ENCODE results near the gene EGR1.

The EGR1 gene

GRCh38 chr5:138465261-138466124, at the start of gene EGR1:
Gene EGR1 (plus strand): TSS chr5:138465479. CDS start chr5:138465762, 283 bp downstream.
- DNase-seq, result peak; percentile 96

DNA sequence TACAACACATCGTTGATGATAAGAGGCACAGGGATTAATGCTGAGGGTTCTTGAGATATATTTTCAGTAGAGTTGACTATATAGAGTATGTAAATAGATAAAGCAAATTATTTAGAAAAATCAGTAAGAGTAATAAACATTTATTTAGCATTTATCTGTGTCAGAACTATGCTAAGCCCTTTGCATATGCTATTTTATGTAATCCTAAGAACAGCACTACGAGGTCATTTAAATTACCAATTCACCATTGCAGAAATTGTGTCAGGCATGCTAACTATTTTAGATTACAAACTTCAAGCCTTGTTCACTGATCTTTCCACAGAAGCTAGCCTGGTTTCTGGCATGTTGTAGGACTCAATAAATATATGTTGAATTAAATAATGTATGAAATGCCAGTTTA, 46.8 kb upstream of the EGR1 start:
- DNase-seq, result no peak

DNA sequence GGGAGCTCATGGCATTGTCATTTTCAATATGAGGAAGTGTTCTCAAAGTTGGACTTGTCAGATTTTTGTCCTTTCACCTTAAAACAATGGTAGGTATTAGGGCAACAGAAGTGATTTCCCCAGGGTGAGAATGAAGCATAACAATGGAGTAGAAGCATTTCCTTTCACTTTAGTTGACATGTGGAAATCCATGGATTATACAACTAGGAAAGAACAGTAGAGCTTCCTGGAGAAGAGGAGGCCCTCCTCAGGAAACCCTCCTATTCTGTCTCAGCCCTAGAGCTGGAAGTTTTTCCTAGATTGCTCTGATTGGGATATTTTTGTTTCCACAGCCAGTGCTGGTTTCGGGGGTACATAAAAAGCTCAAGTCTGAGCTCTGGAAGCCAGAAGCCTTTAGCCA, 40.2 kb upstream of the EGR1 start:
- no peak for DNase-seq

GRCh38 chr5:138435943-138436342, 29.3 kb upstream of the EGR1 start:
- DNase-seq, result no peak

DNA sequence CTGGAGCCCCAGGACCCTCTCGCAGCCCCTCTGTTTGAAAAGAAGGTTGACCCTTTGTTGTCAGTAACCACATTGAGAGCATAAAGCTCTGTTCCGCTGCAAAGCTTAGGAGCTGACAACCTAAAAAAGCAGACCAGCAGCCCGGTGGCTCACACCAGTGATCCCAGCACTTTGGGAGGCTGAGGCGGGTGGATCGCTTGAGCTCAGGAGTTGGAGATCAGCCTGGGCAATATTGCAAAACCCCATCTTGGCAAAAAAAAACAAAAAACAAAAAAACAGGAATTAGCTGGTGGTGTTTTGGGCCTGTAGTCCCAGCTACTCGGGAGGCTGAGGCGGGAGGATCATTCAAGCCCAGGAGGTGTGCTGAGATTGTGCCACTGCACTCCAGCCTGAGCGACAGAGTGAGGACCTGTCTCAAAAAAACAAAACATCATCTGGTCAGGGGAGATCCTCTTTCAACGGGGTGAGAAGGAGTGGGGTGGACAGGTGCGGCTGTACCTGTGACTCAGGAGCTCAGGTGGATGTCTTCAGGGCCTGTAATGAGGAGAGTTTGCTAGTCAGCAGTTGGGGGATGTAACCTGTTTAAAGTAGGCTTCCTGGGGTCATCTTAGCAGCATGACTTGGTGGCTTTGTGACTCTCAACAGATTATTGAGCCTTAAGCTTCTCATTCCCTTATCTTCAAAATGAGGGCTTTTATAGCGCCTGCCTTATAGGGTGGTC, 27.1 kb upstream of the EGR1 start:
- DNase-seq, result no peak

- DNase-seq, result peak; percentile 64
Observed at GRCh38 chr5:138438724-138439476, 26.4 kb upstream of the EGR1 start, which contains the start of gene REEP2. Gene REEP2 (plus strand): TSS chr5:138439057. CDS start chr5:138439209, 152 bp downstream.

GRCh38 chr5:138439477-138440158, 25.7 kb upstream of the EGR1 start:
- DNase-seq, result no peak

DNA sequence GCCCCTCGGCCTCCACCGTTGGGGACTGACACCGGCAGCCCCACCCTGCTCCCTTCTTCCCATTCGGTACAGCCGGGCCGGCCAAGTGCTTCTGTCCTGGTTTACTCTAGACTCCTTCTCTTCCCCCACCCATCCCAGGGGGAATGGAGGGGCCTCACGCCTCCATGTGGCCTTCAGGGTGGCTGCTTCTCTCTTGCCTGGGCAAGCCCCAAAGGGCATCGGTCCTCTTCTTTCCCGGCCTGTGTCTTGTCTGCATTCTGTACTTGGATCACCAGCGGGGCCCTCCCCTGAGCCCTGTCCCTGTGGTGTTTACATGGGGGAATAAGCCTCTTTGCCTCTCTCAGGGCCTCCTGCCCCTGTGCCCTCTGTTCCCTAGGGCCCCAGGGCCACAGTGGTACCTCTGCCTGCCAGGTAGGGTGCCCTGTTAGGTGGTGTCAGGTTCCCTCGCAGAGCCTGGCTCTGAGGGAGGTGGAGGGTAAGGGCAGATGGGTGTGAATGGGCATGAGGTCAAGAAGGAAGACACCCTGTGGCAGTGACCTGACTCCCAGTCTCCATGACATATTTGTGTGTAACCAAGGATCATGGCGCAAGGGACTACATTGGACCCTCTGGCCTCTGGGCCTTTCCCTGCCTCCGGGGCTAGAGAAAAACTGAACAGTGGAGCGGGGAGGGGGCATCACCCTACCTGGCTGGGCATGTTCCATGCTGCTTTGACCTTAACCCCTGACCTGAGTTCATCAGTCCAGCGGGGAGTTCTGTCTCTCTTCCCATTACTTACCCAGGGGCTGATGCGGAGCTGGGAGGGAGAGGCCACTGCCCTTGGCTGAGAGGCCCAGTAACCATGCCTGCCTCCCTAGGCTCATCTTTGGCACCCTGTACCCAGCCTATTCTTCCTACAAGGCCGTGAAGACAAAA, 24.9 kb upstream of the EGR1 start:
- DNase-seq, result no peak

DNA sequence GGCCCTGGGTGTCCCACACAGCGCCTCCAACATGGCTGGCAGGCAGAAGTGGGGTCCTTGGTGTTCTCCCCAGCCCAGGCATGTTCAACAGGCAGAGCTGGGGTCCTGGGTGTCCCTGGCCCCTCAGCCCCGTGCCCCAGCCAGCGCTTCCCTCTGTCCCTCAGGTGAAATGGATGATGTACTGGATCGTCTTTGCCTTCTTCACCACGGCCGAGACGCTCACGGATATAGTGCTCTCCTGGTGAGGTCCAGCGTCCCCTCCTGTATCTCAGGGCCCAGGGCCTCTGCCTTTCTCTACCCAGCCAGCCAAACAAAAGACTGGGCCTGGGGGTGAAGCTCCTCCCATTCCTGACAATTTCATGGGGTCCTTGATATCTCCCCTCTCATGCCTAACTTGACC, 24.1 kb upstream of the EGR1 start:
- DNase-seq, result no peak

DNA sequence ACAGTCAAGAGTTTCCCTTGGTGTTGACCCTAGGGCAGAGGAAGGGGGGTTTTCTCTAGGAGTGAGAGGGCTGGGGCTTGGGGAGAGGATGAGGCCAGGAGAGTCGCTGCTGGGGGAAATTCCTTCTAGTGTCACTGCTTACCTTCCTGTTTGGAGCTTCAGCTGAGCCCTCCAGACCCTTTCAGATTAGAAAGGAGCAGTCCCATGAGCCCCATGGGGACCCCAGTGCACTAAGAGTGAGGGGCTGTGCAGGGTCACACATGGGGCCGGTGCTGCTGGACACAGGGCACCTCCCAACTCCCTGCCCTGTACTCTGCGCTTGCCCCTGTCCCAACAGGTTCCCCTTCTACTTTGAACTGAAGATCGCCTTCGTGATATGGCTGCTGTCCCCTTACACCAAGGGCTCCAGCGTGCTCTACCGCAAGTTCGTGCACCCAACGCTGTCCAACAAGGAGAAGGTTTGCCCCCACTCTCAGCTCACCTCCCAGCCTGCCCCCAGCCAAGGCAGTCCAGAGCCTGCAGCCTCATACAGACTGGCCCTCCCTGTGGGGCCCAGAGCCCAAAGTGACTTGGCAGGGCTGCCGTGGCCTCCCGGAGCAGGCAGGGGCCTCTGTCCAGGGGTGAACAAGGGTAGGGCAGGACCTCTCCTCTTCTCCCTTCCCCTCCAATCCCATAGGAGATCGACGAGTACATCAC, 21.1 kb upstream of the EGR1 start:
- no peak for DNase-seq

GRCh38 chr5:138444774-138445546, 20.3 kb upstream of the EGR1 start:
- DNase-seq, result no peak

DNA sequence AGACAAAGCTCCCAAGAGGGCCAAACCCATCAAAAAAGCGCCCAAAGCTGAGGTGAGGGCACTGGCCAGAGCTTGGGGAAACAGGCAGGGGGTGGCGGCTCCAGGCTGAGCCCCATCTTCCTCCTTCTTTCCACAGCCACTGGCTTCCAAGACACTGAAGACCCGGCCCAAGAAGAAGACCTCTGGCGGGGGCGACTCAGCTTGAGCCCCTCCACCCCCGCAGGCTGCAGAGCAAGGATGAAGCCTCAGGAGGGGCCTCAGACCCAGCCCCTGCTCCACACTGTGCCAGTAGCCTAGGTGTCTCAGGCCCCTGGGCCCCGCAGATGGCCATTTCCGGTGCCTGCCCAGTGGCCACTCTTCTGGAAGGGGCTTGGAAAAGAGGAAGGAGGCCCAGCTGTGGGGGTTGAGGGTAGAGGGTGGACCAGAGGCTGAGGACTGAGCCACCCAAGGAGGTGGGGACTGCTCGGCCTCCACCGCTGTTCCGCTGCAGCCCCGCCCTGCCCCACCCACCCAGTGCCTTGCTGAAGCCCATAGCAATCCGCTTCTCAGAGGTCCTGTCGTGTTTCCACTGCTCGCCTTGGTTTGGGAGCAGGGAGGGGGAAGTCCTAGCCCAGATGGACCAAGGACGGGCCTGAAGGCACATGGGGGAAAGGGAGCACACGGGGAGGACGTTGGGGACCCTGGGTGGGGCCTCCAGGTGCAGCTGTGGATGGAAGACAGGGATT, 19.6 kb upstream of the EGR1 start:
- DNase-seq, result peak; percentile 19

- no peak for DNase-seq
Observed at GRCh38 chr5:138448070-138448469, 17.2 kb upstream of the EGR1 start.

GRCh38 chr5:138448481-138449398, 16.5 kb upstream of the EGR1 start:
- DNase-seq, result no peak

DNA sequence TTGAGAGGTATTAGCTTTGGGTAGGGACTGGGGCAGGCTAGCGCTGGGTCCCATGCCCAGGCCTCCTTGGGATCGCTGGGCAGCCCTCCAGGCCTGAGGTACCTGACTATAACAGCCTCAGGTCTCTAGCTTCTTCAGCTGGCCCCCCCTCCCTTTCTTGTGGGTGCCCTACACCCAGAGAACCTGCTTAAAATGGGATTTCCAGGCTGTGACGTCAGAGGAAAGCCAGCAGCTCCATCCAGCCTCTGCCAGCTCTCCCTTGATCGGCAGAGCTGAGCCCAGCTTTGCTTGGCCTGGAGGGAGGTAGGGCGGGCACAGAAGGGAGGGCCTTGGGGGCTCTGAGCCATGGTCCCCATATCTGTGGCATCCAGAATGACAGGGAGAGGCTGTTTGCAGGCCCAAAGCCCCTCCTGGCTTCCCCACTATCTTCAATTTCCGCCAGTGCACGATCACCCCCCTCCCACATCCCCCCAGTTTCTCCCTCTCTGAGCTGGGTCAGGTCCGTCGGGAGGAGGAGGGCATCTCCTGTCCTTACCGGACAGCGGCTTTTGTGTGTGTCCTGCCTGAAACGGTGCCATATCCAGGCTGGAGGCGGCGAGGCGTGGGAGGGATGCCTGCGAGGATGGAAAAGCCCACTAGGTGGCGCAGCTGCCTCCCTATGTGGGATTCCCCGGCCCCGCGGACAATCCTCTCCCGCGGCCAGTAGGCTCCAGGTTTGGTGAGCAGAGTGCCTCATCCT, 15.6 kb upstream of the EGR1 start:
- DNase-seq, result peak; percentile 92

GRCh38 chr5:138450971-138451370, 14.3 kb upstream of the EGR1 start:
- DNase-seq, result no peak

- no peak for DNase-seq
Observed at GRCh38 chr5:138452720-138453119, 12.6 kb upstream of the EGR1 start.

DNA sequence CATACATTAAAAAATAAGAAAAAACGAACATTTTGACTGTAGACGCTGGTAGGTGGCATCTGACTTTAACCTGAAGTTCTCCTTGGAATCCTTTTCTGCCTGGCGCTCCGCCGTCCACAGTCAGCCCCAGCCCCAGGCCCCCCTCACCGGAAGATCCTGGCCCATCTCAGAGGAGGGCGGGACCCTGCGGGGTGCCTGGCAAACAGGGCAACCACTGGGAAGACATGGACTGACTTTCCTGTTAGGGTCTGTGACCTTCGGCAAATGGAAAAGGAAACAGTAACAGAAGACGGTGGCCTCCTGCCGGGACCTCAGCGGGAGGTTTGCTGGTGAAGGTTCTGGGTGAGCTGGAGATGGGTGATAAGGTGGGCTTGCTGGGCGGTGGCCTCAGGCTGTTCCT, 11.7 kb upstream of the EGR1 start:
- DNase-seq, result no peak
